HG03457 (cell line): Measurements from ENCODE around the gene KRTAP5-8.
"Not testable (repeated sequence)": the region's sequence is repeated elsewhere in the genome, so short reads cannot be mapped to it uniquely, and the experiment has no call there.

Experiments used
- ATAC-seq: cut with Tn5 transposase; IDR thresholded peaks from one replicate; pipeline ENCODE4 v1.9.1; 2021; ENCODE audit warnings: moderate number of reproducible peaks; ENCODE audit not compliant: unreplicated experiment

Gene KRTAP5-8

DNA sequence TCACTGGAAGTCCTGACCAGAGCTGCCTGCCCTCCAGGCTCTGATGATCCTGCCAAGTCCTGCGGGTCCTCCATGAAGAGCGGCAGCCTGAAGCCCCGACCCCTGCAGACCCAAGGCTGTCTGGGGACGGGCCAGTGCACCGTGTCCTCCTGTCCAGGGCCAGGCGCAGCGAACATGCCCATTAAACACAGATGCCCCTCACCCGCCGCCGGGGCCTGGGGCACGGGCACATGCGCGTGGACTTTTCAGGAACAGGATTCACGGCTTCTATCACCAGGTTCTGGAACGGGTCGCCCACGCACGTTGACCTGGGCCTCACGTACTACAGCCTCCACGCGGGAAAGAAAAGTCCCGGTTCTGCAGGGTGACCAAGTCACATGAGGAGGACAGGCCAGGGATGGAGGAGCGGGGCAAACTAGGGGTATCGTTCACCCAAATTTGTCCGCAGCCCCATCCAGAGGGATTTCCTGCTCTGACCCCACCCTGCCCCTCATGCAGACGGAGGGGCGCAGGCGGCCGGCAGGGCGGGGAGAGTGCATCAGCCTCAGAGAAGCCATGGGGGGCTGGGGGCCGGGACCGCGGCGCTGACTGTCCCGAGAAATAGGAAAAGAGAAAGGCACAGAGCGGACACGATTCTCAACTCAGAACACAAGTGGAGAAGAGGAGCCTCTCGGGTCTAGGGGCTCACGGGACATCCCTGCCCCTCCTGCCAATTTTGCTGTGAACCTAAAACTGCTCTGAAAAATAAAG, 33.5 kb downstream of the KRTAP5-8 start:
- not testable (repeated sequence) for ATAC-seq

- ATAC-seq, result no peak
These were observed 35.0 kb downstream of the KRTAP5-8 start for GRCh38 chr11:71572811-71573210.

- no peak for ATAC-seq
These were observed 36.6 kb downstream of the KRTAP5-8 start for GRCh38 chr11:71574418-71574817.

GRCh38 chr11:71575723-71576424, 38.0 kb downstream of the KRTAP5-8 start:
- no peak for ATAC-seq

GRCh38 chr11:71576688-71577465, 39.1 kb downstream of the KRTAP5-8 start:
- not testable (repeated sequence) for ATAC-seq

- ATAC-seq, result no peak
These were observed 39.7 kb downstream of the KRTAP5-8 start for GRCh38 chr11:71577469-71578004.

GRCh38 chr11:71579513-71579912, 41.7 kb downstream of the KRTAP5-8 start:
- not testable (repeated sequence) for ATAC-seq

DNA sequence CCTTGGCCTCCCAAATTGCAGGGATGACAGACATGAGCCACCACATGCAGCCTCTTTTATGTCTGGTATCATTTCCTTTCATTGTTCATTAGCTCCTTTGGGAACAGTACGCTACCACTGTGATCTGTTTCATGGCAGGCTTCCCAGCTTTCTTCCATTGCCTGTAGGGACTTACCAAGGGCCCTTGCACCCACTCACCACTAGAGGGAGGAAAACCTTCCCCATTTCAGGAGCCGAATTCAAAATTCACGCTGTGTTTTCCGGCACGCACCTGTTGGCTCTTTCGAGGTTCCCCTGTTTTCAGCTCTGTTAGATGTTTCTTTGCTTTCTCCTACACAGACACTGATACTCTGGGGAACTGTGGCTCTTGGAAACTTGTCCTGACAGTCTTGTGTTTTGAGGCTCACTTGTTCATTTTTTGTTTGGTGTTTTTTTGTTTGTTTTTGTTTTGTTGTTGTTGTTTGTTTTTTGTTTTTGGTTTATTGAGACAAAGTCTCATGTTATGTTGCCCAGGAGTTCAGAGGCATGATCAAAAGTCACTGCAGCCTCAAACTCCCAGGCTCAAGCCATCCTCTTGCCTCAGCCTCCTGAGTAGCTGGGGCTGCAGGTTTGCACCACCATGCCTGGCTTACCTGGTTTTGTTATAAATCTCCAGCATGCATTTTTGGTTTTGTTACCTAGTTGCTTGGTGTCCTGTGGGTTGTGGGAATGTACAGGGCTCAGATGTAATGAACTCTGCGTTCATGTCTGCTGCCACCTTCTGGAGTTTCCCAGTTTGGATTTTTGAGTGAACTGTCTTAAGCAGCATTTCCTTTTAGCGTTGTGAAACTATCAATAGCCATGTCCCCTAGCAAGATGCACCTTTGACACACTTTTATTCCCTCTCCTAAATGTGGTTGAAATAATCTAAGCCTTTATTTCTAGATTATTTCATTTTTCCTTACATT, 42.5 kb downstream of the KRTAP5-8 start:
- ATAC-seq, result no peak

- ATAC-seq, result no peak
These were observed 44.0 kb downstream of the KRTAP5-8 start for GRCh38 chr11:71581826-71582225.

DNA sequence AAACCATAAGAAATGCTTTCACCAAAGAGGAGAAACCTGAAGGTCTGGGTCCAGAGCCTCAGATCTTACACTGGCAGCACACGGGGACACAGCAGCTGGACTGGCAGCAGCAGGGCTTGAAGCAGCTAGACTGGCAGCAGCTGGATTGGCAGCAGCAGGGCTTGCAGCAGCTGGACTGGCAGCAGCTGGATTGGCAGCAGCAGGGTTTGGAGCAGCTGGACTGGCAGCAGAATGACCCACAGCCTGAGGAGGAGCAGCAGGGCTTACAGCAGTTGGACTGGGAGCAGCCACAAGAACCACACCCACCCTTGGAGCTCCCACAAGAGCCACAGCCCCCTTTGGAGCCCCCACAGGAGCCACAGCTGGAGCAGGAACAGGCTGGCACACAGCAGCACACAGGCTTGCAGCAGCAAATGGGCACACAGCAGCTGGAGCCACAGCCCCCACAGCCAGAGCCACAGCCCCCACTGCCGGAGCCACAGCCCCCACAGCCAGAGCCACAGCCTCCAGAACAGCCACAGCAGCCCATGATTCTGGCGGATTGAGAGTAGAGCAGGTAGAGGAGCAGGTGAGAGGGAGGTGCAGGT, 44.6 kb downstream of the KRTAP5-8 start, which contains the start of gene KRTAP5-11:
KRTAP5-11 (minus strand) TSS at position 567 of the 587 bp plus-strand sequence; CDS start at position 529, 38 bp downstream.
- ATAC-seq, result no peak

DNA sequence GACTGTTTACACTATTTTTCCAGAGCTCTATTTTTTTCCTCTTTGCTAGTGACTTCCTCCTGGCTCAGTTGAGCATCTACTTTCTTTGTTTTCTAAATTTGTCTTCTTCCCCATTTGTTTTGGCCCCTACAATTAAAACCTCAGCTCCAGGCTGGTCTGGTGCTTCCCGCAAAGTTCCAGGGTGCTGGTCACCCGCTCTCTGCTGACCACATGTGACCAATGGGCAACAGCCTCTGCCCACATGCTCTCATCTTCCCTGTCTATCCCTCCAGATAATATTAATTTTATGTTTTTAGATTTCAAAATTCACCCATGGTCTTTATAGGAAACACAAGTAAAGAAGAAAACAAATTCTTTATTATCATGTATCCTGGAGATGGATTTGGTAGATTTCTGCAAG, 45.1 kb downstream of the KRTAP5-8 start:
- ATAC-seq, result not testable (repeated sequence)

GRCh38 chr11:71585673-71586072, 47.8 kb downstream of the KRTAP5-8 start:
- not testable (repeated sequence) for ATAC-seq

- not testable (repeated sequence) for ATAC-seq
These were observed 50.5 kb downstream of the KRTAP5-8 start for GRCh38 chr11:71588314-71588713.
